HG02870 (cell line): ENCODE results near the gene LEPROT.
"Not testable (repeated sequence)": the region's sequence is repeated elsewhere in the genome, so short reads cannot be mapped to it uniquely, and the experiment has no call there.

ENCODE experiments used
- ATAC-seq: cut with Tn5 transposase; IDR thresholded peaks from one replicate; pipeline ENCODE4 v1.9.1; 2021; ENCODE audit warnings: mild to moderate bottlenecking, moderate library complexity; ENCODE audit not compliant: unreplicated experiment

LEPROT gene, protein sequence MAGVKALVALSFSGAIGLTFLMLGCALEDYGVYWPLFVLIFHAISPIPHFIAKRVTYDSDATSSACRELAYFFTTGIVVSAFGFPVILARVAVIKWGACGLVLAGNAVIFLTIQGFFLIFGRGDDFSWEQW

DNA sequence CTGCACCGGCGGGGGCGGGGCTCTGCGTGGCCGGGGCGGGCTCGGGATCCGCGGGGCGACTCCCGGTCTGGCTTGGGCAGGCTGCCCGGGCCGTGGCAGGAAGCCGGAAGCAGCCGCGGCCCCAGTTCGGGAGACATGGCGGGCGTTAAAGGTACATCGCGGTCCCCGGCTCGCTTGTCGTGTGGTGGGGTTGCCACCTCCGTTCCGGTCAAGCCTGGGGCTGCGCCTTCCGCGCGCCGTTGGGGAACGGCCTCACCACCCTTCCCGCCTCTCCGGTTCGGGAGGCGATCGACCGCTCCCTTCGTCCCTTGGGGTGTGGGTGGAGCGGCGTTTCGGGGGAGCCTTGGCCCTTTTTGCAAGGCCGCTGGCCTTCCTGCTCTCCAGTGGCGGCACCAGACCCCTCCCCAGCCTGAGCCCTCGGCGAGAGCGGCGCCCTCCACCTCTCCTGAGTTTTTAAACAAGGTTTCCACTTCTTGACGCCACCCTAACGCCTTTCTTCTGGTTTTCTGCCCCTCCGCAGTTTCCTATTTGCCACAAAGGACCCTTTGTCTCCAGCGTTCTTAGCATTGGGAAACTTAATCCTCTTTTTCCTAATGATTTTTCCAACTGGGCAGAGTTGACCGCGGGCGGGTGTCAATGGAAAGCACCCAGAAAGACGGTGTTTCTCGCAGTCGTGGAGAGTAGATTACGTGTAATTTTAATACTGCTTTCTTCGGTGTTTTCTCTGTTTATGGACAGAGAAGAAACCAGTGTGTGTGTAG is at the start of gene LEPROT, which contains the start of gene LEPR:
Gene LEPROT (plus strand): TSS at position 79 of the 761 bp plus-strand sequence. CDS start 57 bp downstream, at position 136.
Gene LEPR (plus strand): TSS at position 79 of the 761 bp plus-strand sequence. CDS start 144,898 bp downstream, outside the sequence.
- peak; percentile 47 for ATAC-seq

DNA sequence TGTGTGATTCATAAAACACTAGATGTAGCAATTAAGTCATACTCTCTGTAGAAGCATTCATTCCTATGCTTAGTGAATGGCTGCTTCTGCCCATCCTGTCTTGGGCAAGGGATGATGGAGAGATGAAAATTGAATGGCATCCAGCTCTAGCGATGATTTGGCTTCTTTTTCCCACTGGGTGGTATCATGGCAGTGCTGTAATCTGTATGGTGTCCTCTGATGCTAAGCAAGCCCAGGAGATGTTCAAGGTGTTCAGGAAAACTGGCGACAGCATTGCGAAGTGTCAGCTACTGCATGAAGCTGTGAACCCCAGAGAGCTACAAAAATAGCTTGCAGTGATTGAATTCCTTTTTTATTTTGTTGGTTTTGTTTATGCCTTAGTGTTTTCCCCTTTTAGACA is 48.9 kb upstream of the LEPROT start:
- no peak for ATAC-seq

DNA sequence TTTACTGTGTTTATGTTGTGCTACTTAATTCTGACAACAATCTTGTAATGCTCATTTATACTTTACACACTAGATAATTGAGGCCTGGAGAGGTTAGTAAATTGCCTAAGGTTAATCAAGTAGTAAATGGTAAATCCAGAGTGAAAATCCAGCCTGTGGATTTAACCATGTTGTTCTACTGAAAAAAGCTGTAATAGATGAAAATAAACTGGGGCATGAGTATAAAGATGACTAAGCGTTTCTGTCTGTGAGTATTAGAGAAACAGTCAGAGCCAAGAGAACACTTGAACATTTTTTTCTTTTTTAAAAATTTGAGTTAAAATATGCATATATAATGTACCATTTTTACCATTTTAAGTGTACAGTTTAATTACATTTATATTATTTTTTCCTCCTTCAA is 47.9 kb upstream of the LEPROT start:
- no peak for ATAC-seq

DNA sequence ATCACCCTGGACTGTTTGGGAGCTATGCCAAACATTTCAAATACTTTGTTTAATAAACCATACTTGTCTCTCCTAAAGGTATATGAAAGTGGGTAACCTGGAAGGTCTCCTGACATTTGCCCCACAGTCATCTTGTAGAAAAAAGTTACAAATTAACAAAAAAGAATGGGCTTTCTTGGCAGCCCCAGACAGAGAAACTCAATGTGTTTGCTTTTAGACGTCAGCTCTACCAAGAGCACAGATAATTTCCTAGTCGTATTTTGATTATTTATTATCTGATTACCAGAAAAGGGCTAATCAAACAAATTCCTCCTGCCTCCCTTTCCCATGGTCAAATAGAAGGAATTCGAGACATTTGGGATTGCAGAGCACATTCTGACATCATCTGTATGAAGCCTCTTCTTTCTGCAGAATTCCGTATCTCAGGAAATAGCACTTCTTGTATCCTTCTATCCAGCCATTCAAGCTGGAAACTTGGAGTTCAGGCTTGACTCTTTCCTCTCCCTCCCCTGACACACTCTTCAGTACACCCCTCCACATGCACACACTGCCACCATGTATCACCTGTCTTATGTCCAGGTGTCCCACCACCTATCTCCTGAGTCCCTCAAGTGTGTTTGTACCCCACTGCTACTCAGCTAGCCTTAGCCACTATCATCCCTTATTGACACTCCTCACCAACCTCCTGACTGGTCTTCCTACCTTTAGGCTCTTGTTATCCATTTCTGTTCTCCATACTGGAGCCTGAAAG is 42.8 kb upstream of the LEPROT start:
- ATAC-seq = no peak

DNA sequence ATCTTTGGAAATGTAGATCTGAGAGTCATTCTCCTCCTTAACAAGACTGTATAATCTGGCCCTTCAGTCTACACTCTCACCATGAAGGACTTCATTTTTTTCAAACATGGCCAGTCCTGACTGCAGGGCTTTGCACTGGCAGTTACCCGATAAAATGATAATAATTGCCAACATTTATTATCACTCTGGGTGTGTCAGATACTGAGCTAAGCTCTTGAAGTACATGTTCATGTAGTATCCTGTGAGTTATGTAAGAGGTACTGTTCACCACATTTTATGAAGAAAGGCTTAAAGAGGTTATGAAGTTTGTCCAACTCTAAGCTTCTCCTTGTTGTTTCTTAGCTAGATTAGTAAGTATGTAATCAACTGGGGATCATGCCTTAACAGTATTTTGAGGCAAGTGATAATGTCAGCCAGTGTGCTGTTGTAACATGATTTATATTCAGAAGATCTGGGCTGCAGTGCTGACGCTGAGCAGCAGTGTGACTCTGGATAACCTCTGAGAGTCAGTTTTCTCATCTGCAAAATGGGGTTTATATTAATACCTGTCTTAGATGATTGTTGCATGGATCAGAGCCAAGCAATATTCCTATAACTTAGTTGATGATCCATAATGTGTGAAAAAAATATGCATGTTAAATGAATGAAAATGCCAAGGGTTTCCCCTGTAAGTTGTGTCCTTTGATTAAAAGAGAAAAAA is 42.1 kb upstream of the LEPROT start:
- ATAC-seq = no peak

DNA sequence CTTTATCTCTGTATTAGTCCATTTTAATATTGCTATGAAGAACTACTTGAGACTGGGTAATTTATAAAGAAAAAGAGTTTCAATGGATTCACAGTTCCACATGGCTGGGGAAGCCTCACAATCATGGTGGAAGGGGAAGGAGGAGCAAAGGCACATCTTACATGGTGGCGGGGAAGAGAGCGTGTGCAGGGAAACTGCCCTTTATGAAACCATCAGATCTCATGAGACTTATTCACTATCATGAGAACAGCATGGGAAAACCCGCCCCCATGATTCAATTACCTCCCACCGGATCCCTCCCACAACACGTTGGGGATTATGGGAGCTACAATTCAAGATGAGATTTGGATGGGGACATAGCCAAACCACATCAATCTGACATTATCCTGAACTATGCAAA is 36.0 kb upstream of the LEPROT start:
- ATAC-seq = not testable (repeated sequence)

DNA sequence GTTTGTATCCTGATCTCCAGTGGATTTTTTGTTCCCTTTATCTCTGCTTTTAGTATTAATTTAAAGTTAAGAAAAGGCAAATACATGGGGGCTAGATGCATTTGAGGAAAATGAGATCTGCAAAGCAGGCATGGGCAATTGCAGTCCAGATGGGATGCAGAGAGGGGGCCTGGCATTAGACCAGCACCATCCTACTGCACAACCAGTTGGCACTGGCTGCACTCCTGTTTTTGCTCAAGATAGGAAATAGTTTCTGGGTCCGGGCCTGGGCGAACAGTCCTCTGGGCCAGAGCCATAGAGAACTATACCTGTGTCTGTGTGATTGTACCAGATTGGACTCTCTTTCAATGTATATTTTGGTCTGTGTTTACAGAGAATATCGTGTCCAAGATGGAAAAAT is 34.0 kb upstream of the LEPROT start:
- no peak for ATAC-seq

DNA sequence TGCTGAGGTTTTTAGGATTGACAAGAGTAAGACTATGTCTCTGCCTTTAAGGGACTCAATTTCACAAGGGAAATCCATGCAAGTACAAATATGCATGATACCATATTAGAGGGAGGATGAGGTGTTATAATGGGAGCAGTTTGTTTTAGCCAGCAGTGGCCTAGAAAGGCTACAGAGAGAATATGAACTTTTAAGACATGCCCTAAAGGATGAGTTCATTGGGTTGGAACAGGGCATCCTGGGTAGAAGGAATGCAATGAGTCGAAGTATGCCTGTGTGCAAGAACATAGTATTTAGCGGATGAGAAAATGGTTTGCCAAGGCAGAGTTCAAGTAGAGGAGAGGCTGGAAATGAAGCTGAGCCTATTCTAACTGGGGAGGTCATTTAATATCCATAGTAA is 32.6 kb upstream of the LEPROT start:
- no peak for ATAC-seq

DNA sequence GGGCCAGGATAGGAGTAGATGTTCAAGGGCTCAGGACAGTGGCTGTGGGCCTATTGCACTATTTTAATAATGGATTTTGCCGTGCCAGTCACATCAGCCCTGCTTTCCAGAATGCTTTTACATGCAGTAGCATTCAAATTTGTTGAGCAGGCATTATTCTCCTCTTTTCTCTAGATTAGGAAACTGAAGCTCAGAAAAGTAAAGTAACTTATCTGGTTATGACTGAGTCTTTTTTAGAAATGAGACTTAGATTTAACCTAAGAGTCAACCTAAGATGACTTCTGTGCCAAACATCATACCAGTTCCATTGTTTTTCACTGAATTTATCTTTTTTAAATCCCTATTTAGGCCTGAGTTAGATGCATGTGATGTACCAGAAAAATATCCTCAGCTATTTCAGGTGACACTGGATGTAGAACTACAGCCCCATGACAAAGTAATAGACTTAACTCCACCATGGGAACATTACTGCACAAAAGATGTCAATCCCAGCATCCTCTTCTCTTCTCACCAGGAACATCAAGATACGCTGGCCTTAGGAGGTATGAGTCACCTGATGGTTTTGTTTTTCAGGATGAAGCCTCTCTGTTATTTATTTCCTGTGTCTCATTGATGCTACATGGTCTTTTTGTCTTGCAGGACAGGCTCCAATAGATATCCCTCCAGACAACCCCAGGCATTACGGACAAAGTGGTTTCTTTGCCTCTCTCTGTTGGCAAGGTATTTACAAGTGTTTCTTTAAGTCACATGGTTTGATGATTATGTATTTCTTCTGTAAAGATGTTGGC is 31.4 kb upstream of the LEPROT start:
- ATAC-seq = no peak

DNA sequence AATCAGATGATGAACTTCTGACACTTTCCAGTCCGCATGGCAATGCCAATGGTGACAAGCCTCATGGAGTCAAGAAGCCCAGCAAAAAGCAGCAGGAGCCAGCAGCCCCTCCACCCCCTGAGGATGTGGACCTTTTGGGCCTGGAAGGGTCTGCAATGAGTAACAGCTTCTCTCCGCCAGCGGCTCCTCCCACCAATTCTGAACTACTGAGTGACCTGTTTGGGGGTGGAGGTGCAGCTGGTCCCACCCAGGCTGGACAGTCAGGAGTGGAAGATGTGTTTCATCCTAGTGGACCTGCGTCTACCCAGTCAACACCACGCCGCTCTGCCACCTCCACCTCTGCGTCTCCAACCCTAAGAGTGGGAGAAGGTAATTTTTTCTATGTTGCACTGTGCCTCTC is 28.0 kb upstream of the LEPROT start:
- no peak for ATAC-seq

DNA sequence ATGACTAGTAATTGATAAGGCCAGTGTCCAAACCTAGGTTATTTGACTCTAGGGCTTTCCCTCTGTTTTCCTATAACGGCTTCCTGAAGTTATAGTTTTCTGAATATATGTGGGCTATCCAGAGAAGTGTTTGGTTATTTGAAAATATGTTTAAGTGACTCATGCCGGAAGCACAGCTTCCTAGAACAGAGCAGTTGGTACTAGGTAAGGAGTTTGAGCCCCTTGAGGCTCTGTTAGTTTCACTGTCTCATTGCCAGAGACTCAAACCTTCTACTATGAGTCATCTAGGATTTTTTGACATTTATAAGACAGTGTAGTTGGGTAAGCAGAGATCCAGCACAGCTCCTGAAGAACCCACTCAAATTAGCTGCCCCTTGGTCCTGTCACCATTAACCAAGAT is 27.1 kb upstream of the LEPROT start:
- ATAC-seq = peak; percentile 98

DNA sequence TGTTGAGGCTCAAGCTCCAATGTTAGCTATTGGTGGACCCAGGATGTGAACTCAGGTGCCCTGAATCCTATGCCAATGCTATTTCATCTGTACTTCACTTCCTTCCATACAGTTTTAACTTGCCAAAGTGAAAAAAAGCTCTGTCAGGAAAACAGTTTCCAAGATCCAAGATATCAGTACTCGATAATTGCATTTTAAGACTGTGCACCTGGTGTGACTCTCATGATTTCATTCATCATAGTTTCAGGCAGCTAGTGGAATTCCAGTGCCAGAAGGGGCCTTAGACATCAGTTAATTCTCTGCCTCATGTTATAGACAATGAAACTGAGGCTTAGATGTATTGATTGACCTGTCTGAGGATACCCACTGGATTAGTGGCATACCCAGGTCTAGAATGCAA is 26.5 kb upstream of the LEPROT start:
- no peak for ATAC-seq

DNA sequence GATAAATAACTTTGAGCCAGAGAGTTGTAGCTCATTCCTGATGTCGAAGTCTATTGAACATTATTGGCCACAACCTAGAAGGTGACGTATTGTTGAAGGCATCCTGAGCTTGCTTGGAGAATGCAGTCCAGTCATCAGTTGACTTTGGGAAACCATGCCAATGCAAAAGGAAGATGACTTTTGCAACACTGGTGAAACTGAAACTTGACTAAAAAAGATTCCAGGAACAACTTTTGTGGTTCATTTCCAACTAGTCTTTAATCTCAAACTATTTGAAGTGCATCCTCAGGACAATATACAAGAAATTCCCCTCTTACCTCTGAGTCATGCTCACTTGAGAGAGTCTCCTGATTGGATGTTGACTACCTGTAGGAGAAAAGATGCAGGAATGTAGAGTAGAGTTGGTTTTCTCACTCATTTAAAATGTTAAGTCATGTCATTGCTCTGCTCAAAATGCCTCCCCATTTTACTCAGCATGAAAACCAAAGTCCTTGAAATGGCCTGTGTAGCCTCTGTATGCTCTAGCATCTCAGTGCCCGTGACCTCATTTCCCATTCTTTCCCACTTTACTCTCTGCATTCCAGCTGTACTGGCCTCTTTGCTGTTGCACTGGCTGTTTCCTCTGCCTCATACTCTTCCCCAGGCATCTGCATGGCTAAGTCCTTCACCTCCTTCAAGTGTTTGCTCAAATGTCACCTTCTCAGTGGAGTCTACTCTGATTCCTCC is 24.4 kb upstream of the LEPROT start:
- no peak for ATAC-seq

DNA sequence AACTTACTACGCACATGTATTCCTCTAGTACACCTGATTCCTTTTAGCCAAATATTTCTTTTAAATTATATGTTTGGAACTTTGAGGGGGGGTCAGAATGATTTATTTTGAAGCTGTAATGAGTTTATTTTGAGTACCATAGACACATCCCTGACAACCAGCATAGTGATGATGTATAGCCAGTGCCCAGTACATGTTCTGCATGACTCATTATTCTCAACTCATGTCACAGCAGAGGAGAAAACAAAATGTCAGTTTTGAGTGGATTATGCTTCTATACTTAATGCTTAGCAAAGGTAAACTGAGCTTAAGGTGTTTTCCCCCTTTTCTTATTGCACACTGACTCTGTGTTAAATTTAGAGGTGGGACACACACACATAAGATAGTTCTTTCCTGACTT is 22.4 kb upstream of the LEPROT start:
- ATAC-seq = no peak

DNA sequence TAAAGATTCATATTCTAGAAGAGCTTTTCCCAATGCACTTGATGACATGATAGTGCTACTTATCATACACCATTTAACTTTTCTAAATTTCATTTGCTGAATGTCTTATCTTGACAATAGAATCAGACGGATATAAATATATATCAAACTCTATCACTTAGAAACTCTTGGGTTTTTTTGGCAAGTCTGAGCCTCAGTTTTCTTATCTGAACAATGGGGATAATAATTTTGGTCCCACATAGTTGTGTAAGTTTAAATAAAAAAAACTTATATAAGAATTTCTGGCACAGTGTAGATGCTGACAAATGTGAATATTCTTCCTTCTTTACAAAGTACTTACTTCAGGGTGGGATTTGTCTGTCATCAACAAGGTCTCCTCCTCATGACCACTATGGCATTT is 21.5 kb upstream of the LEPROT start:
- no peak for ATAC-seq

DNA sequence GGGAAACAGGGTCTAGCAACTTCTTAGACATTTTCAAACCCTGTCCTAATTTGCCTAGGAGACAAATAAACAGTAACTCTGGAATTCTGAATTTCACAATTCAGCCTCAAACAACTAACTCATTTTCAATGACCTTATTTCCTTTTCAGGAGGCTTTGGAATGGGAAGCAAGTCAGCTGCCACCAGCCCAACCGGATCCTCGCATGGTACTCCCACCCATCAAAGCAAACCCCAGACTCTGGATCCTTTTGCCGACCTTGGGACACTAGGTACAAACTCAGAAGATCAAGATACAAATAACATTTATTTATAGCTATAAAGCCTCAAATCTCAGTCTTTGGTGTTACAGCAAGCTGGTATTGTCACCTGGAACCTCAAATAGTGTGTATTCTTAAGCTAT is 18.9 kb upstream of the LEPROT start:
- no peak for ATAC-seq

DNA sequence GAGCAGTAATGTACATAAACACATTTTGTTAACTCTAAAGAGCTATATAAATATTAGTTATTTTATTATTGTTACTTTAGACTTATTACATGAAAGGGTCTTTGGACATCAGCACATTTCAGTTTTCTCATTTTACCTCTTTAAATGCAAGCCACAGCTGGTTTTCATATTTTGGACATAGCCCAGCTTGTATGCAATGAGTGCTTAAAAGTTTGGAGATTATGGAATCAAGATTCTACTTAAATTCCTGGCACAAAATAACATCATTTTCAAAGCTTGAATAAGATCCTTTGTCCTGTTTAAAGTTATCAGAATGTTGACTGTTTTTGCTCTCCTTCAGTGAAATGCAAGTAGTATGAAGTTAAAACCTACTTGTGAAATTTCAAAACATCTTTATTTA is 15.5 kb upstream of the LEPROT start:
- no peak for ATAC-seq

DNA sequence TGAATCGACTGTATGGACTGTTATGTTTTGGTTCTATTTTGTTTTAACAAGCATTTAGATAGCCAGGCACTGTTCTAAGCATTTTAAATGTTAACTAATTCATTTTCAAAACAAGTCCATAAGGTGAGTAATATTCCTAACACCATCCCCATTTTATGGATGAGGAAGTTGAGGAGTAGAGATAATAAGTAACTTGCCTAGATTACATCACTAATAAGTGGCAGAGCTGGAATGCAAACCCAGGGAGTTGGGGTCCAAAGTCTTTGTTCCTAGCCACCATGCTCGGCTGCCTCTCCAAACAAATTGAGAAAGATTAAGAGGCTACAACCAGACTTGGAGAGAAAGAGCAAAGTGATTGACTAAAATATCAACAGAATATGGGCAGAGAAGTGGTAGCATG is 12.6 kb upstream of the LEPROT start:
- no peak for ATAC-seq

DNA sequence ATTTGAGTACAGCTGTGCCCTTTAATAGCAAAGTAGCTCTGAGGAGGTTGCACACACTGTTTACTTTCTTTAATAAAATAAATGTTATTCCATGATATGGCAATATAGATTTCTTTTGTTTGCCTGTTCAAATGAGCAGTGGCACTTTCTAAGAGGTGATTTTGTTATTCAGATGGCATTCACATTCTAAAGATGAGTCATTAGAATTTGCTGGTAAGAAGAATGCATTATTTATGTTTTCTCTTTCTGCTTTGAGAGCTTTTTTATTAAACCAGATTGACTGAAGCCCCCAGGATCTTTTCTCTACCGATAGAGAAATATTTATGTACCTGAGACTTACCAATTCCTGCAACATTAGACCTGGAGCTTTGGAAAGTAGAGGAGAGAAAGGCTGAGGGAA is 11.2 kb upstream of the LEPROT start:
- ATAC-seq = no peak

DNA sequence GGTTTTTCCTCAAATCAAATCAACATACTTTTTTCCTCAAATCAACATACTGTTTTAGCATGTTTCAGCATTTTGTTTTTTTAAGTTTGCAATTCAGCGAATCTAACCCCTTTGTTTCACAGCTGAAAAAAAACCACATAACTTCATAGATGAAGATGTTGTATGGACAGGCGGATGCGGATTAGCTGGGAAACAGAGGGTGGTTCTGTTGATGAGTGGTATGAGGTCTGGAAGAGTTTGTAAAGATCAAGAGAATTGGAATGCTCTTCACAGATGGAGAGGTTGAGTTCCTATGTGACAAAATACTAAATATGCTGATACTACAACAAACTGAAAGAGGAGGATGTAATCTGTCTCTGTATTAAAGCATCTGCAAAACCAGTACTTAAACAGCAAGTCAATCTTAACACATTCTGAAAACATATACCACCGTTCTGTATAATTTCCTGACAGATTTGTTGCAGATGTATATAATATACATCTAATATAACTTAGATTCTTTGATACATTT is 10.6 kb upstream of the LEPROT start:
- ATAC-seq = no peak
